Left kidney (tissue), 2 donors: Measurements from ENCODE around the gene TENM4. TPM values are rescaled to one million over a fixed set of nuclear protein-coding genes. Genes with fewer than 3 reads are reported as not detected.
"Not testable (repeated sequence)": the region's sequence is repeated elsewhere in the genome, so short reads cannot be mapped to it uniquely, and the experiment has no call there.

Experiments used
- DNase-seq: peaks from one replicate; pipeline ENCODE4 v3.0.0-alpha.2; 2013
- polyA plus RNA-seq: library from polyadenylated mRNA; unstranded; fragments of 120-200 nt; gene quantifications from one replicate; pipeline ENCODE4 v1.2.1, GENCODE V29; 2013; ENCODE audit not compliant: insufficient read length

TENM4 gene
- polyA plus RNA-seq, 1 donor: 24.5 TPM

GRCh38 chr11:79244241-79244772 lies 196.5 kb downstream of the TENM4 start:
- no peak for DNase-seq

GRCh38 chr11:79243422-79244210 lies 197.2 kb downstream of the TENM4 start:
- no peak for DNase-seq

GRCh38 chr11:79242616-79243015 lies 198.2 kb downstream of the TENM4 start:
- no peak for DNase-seq

GRCh38 chr11:79241852-79242241 lies 199.0 kb downstream of the TENM4 start:
- no peak for DNase-seq

GRCh38 chr11:79241205-79241851 lies 199.5 kb downstream of the TENM4 start:
- DNase-seq: no peak

- no peak for DNase-seq
These were observed 203.1 kb downstream of the TENM4 start for GRCh38 chr11:79237703-79238102.

GRCh38 chr11:79237091-79237490 lies 203.7 kb downstream of the TENM4 start:
- no peak for DNase-seq

GRCh38 chr11:79236541-79236971 lies 204.3 kb downstream of the TENM4 start:
- DNase-seq: peak; percentile 50

GRCh38 chr11:79235696-79236095 lies 205.1 kb downstream of the TENM4 start:
- DNase-seq: no peak

GRCh38 chr11:79232346-79232745 lies 208.5 kb downstream of the TENM4 start:
- DNase-seq: no peak

- DNase-seq: no peak
These were observed 211.8 kb downstream of the TENM4 start for GRCh38 chr11:79229047-79229446.

GRCh38 chr11:79227767-79228755 lies 212.8 kb downstream of the TENM4 start:
- DNase-seq: no peak

- DNase-seq: no peak
These were observed 213.5 kb downstream of the TENM4 start for GRCh38 chr11:79227308-79227707.

- no peak for DNase-seq
These were observed 214.7 kb downstream of the TENM4 start for GRCh38 chr11:79226126-79226525.

GRCh38 chr11:79222163-79222562 lies 218.7 kb downstream of the TENM4 start:
- not testable (repeated sequence) for DNase-seq

GRCh38 chr11:79221444-79222130 lies 219.2 kb downstream of the TENM4 start:
- DNase-seq: no peak

GRCh38 chr11:79220171-79220570 lies 220.7 kb downstream of the TENM4 start:
- no peak for DNase-seq

- DNase-seq: no peak
These were observed 221.4 kb downstream of the TENM4 start for GRCh38 chr11:79219186-79220045.

GRCh38 chr11:79212741-79213190 lies 228.1 kb downstream of the TENM4 start:
- peak; percentile 35 for DNase-seq

GRCh38 chr11:79209540-79210266 lies 231.1 kb downstream of the TENM4 start:
- DNase-seq: no peak
